GM18511 (cell line): ENCODE results near the gene SPIN2B.
"Not testable (repeated sequence)": the region's sequence is repeated elsewhere in the genome, so short reads cannot be mapped to it uniquely, and the experiment has no call there.

Experiments
- ATAC-seq: cut with Tn5 transposase; IDR thresholded peaks from one replicate; pipeline ENCODE4 v1.9.1; 2021; ENCODE audit warnings: mild to moderate bottlenecking, moderate library complexity; ENCODE audit not compliant: unreplicated experiment

The SPIN2B gene

DNA sequence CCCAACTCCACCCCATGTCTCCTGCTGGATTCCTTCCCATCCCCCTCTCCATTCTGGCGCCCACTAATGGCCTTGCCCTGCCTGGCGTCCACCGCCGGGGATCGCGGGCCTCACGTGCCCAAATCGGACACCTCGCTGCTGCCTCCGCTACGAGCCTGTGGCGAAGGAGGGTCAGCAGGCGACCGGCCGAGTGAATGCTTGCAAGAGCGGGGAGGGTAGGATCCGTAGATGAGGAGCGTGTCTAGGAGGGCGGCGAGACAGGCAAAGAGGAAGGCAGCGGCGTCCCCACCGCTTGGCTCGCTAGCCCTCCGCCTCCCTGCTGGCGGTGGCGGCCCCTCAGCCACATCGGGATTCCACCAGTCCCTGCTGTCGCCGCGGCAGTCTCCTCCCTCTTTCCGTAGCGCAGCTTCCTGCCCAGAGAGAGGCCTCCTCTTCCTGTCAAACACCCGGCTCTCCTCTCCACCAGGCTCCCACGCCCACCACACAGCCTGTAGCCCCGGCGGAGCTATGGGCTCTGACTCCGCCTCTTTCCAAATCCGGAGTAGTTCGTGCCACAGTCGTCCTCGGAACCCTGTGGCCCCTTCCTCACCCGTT, at the start of gene SPIN2B:
SPIN2B (minus strand) TSS at position 387 of the 594 bp plus-strand sequence.
- ATAC-seq = peak; percentile 100

DNA sequence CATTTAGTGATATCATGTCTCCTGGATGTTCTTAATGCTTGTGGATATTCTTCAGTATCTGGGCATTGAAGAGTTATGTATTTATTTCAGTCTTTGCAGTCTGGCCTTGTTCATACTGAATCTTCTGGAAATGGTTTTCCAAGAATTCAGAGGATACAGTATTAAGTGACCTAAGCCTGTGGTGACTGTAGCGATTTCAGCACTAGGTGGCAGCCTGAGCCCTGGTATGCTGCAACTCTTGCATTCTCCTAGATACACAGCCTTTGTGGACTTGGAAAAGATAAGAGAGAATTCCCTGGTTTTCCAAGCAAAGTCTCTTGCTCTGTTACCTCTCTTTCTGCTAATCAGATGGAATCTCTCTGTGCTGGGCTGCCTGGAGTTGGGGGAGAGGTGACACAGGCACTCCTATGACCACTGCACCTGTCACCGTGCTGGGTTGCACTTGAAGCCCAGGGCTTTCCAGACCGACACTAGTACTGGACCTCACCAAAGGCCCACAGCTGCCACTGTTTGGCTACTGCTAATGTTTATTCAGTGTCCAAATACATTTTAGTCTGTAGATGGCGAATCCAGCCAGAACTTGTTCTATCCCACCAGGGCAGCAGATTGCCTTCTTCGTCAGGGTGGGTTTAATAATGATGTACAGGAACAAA, 35.2 kb upstream of the SPIN2B start:
- no peak for ATAC-seq

DNA sequence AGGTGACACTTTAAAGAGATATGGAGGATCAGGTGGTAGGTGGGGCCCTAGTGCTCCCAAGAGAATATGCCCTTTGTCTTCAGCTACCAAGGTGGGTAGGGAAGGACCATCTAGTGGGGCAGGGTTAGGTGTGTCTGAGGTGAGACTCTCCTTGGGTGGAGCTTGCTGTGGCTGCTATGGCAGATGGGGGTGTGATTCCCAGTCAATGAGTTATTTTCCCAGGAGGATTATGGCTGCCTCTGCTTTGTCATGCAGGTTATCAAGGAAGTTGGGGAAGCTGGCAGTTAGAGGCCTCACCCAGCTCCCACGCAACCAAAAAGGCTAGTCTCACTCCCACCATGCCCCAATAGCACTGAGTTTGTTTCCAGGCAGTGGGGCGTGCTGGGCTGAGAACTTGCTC, 33.8 kb upstream of the SPIN2B start:
- ATAC-seq = no peak

DNA sequence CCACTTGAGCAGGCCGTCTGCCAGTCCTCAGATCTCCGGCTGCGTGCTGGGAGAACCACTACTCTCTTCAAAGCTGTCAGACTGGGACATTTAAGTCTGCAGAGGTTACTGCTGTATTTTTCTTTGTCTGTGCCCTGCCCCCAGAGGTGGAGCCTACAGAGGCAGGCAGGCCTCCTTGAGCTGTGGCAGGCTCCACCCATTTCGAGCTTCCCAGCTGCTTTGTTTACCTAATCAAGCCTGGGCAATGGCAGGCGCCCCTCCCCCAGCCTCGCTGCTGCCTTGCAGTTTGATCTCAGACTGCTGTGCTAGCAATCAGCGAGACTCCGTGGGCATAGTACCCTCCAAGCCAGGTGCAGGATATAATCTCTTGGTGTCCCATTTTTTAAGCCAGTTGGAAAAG, 30.9 kb upstream of the SPIN2B start:
- not testable (repeated sequence) for ATAC-seq

DNA sequence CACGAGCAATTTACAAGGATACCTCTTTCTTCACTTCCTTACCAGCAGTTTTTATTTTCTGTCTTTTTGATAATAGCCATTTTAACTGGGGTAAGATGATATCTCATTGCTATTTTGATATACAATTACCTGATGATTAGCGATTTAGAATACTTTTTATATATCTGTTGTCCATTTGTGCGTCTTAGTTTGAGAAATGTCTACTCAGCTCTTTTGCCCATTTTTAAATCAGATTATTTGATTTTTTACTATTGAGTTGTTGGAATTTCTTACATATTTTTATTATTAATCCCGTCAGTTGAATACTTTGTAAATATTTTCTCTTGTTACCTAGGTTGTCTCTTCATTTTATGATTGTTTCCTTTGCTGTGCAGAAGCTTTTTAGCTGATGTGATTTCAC, 17.3 kb upstream of the SPIN2B start:
- no peak for ATAC-seq

DNA sequence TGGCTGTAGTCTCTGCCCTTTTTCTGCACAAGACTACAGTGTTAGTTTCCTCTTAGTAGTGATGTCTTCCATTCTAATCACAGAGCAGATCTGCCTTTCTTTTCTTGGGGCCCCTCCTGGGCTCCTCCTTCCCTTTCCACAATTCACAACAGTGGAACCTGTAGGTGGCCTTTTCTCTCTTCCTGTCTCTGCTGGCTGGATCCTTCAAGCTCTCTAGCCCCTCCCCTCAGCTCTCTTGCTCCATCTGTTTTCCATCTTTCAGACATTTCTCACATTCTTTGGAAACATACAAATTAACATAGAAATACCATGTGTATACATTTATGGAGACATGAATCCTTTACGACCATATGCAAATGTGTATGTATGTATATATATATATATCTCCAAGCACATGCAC, 16.2 kb upstream of the SPIN2B start:
- ATAC-seq = no peak

DNA sequence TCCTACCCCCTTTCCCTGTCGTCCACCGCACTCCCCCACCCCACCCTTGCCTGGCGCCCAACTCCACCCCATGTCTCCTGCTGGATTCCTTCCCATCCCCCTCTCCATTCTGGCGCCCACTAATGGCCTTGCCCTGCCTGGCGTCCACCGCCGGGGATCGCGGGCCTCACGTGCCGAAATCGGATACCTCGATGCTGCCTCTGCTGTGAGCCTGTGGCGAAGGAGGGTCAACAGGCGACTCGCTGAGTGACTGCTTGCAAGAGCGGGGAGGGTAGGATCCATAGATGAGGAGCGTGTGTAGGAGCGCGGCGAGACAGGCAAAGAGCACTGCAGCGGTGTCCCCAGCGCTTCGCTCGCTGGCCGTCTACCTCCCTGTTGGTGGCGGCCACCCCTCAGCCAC, 15.7 kb upstream of the SPIN2B start, which contains the start of gene SPIN2A:
SPIN2A (minus strand) TSS at position 325 of the 400 bp plus-strand sequence. CDS start 800 bp downstream, outside the sequence.
- ATAC-seq = not testable (repeated sequence)

DNA sequence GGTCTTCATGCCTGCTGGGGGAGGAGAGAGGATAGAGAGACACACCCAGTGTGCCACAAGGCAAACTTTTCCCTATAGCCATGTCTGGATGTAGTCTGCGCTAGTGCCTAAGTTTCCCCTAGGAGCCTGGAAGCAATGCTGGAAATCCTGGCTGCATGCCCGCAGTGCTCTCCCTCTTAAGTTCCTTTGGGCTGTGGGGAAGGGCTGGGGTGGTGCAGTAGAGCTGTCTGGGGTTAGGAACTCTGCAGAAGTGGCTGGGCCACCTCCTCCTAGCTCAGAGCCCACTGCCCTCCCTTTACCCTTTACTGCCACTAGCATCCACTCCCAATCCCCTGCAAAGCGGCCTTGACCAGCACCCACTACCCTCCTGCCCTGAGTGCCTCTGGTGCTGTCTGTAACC, 15.2 kb upstream of the SPIN2B start:
- ATAC-seq = not testable (repeated sequence)

DNA sequence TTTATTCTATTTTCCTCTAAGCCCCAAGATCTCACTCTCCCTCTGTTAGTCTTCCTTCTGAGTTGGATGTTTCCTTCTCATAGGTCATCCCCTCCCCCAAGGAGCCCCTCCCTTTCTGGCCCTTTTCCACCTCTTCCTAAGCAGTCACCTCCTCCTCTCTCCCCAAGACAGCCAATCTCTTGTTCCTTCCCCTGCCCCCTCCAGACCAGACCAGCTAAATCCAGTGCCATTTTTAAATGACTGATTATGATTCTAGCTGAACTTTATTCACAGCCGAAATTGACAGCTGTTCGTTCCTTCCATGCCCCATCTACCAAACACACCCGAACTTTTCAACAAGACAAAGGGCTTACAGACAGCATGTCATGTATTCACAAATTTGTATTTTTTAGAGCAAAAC, 13.9 kb upstream of the SPIN2B start:
- no peak for ATAC-seq

DNA sequence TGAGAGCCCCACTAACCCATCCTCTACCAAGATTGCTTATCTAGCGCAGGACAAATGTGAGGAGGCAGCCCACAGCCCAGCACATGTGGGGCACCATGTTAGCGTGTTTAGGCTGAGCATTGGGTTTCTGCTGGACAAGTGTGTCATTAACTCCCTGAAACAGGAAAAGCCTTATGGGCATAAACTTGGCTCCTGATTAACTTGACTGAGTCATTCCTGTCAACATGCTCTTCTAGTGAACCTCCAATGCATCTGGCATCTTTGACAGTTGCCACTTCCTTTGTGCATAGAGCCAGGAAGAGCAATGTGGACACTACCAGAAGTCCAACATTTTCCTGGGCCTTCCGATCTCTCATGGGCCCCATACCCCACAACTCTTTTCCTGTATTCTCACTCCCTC, 13.4 kb upstream of the SPIN2B start:
- no peak for ATAC-seq

DNA sequence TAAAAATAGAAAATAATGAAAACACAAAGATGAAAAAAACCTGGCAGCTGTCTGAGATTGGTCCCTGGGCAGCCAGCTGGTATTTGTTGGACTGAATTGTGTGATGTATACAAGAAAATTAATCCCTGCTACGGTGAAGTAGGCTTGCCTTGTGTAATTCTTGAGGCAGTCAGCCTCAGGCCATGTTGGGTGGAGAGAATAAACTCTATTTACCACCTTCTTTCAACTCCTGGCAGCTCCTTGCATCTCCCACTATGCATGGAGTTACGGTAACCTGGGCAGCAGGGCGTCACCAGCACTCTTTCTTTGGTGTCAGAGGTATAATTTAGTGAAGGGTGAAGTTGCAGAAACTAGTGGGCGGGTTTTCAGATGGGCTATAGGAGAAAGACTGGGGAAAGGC, 12.4 kb upstream of the SPIN2B start:
- ATAC-seq = no peak

DNA sequence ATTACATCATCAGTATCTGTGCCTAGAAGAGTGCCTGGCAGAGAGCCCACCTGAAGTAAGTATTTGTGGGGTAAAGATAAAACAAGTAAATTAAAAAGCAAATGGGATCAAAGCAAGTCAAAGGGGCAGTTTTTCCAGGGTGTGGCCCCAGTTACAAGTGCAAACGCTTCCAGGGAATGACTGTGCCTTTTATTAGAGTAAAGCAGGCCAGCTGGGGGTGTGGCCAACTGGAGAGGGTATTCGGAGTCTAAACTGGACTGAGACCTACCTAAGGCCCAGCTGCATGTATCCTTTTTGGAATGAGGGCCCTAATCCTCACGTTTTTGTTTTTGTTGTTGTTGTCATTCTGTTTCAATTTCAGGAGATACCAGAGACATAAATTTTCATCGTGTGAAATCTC, 11.9 kb upstream of the SPIN2B start:
- ATAC-seq = not testable (repeated sequence)

DNA sequence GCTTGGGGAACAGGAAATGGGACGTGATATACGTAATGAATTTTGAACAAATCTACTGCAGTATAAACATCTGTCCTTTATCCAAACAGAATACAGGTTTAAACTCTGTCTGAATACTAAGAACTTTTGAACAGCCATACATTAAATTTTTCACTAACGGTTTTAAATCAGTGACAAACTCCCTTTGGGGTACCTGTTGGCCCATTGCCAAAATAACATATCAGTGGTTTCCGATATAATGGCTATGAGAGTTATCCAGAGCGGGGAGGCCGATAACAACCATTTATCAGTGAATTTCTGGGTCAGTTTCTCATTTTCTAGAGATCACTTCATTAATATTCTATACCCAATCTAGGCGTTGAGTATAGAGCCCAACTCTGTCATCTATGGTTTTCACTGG, 10.7 kb upstream of the SPIN2B start:
- no peak for ATAC-seq

DNA sequence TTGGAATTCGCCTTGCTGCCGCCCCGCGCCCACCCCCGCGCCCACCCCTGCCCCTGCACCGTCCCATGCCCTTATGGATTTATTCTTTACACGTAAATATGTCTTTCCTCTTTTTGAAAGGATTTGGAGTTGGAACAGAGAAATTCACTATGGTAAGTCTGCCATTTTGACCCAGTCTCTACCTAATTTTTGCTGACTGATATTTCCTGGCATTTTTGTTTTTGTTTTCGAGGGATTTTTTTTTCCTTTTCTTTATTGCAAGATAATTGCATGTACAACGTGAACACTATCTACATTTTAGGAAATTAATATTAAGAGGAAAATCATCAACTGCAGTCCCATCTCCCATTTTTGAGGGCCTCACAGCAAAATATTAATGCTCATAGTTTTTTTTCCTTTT, 468 bp upstream of the SPIN2B start:
- no peak for ATAC-seq

DNA sequence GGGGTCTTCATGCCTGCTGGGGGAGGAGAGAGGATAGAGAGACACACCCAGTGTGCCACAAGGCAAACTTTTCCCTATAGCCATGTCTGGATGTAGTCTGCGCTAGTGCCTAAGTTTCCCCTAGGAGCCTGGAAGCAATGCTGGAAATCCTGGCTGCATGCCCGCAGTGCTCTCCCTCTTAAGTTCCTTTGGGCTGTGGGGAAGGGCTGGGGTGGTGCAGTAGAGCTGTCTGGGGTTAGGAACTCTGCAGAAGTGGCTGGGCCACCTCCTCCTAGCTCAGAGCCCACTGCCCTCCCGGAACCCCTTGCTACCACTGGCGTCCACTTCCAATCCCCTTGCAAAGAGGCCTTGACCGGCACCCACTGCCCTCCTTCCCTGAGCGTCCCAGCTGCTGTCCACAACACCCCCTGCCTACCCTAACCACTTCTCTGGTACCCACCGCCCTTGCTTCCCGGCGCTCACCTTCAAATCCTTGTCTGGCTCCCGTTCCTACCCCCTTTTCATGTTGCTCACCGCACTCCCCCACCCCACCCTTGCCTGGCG, 658 bp downstream of the SPIN2B start:
- not testable (repeated sequence) for ATAC-seq

DNA sequence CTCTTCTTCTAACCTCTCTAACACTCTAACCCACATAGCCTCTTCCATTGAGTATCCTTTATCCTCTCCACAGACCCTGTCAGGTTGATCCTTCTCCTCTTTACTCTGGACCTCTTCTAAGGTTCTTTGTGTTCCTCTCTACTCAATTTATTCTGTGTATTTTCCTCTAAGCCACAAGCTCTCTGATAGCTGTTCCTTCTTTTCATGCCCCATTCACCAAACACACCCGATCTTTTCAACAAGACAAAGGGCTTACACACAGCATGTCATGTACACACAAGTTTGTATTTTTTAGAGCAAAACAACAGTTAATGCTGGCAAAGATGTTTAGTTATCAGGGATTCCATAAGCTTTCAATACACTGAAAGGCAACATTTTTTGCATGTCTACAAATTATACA, 1.9 kb downstream of the SPIN2B start:
- no peak for ATAC-seq

DNA sequence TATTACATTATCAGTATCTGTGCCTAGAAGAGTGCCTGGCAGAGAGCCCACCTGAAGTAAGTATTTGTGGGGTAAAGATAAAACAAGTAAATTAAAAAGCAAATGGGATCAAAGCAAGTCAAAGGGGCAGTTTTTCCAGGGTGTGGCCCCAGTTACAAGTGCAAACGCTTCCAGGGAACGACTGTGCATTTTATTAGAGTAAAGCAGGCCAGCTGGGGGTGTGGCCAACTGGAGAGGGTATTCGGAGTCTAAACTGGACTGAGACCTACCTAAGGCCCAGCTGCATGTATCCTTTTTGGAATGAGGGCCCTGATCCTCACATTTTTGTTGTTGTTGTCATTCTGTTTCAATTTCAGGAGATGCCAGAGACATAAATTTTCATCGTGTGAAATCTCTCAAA, 3.8 kb downstream of the SPIN2B start:
- ATAC-seq = not testable (repeated sequence)

DNA sequence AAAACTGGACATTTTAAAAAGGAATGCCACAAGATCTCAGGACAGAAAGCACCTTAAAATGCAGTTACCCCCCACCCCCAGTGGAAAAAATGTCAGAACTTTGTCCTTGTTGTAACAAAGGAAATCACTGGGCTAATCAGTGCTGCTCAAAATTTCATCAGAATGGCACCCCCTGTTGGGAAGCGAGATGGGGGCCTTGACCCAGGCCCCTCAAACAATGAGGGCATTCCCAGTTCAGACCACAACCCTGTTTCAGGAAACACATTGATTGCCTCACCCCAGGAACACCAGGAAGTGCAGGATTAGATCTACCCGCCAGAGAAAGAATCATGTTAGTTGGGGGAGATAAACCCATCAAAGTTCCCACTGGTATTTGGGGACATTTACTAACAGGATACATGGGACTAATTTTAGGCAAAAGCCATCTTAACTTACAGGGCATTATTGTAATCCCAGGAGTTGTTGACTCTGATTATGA, 16.4 kb downstream of the SPIN2B start:
- ATAC-seq = no peak

DNA sequence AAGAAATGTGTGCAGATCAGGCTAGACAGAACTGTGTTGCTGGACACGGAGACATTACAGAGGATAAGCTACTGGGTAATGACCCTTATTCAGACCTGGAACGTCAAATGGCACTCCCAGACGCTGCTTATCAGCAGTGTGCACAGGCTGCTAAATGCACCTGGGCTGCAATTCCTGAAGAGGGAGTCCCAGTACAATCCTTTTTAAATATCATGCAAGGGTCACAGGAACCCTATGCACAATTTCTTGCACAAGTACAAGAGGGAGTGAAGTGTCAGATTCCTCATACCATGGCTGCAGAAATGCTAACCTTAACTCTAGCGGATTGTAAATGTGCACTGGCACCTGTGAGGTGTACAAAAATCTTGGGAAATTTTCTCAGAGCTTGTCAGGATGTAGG, 16.9 kb downstream of the SPIN2B start:
- ATAC-seq = no peak

DNA sequence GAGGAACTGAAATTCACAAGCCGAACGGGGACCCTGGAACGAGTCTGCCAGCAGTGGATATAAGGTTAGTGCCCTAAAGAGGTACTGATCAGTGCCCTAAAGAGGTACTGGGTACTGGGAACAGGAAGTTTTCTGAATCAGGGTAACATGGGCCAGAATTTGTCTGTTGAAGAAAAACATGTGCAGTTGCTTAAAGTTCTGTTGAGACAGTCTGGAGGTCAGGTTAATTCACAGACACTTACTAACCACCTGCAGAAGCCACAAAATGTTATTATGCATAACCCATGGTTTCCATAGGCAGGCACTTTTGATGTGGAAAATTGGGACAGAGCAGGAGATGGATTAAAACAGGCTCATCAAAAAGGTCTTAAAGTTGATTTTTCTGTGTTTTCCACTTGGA, 17.9 kb downstream of the SPIN2B start:
- no peak for ATAC-seq

DNA sequence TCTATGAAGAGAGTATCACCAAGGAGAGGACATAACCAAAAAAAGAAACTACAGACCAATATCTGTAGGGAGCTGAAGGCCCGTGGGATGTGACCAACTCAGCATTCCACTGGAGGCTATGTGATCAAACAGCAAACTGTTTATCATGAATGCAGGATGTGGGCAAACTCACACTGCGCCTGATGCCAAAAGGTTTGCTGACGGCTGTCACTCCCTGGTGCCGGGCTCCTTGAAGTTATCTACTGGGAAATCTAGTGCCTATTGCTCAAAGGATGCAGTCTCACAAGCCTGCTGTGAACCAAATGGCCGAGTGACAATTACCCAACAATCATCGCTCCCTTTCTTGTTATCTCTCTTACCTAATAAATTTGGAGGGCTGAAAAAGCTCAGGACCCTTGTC, 18.4 kb downstream of the SPIN2B start:
- not testable (repeated sequence) for ATAC-seq

DNA sequence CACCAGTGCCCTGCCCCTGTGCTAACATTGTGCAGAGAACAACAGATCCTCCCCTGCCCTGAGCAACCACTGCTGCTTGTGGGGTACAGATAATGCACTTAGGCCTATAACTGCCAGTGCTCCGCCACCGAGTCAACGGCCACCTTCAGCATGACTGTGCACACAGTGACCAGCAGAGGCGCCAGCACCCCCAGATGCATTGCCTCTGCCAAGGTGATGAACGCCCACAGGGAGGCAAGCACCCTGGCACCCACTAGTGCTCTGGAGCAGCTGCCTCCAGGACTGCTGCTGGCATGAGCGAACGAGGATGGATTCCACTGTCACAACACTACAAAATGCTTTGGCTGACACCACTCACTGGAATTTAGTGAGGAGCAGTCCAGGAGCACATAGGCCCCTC, 38.2 kb downstream of the SPIN2B start:
- no peak for ATAC-seq
